ENCODE measurements around the gene ROR2. TPM values are rescaled to one million over a fixed set of nuclear protein-coding genes. Genes with fewer than 3 reads are reported as not detected.

Gene ROR2
- total RNA-seq, 6 experiments from 2014 or later: 0.09 TPM; not detected in 5

- H3K4me1 Mint-ChIP-seq (ENCODE audit: low read depth): peaks cover 8% of the 10 kb centered on the region
- DNase-seq: no peak
- no peak overlapping the region for H3K4me3 Mint-ChIP-seq
- H3K27me3 Mint-ChIP-seq (ENCODE audit: insufficient read depth): peaks cover 33% of the 10 kb centered on the region
- peaks cover 5% of the 10 kb centered on the region; the same call in 1 of the 2 replicates for H3K36me3 Mint-ChIP-seq (ENCODE audit: low read depth)
- TF ChIP-seq CTCF (IDR thresholded peaks at IDR 0.05): no peak
- peaks cover 5% of the 10 kb centered on the region for H3K9me3 Mint-ChIP-seq
- H3K27ac Mint-ChIP-seq: no peak overlapping the region
These were observed 1.9 kb downstream of the ROR2 start for GRCh38 chr9:91948101-91948596.

GRCh38 chr9:91946653-91947488, 3.2 kb downstream of the ROR2 start:
- no peak overlapping the region for H3K27ac Mint-ChIP-seq
- TF ChIP-seq CTCF (IDR thresholded peaks at IDR 0.05): no peak
- no peak overlapping the region for H3K4me3 Mint-ChIP-seq
- peaks cover under 1% of the 10 kb centered on the region for H3K9me3 Mint-ChIP-seq
- H3K27me3 Mint-ChIP-seq (ENCODE audit: insufficient read depth): peaks cover 39% of the 10 kb centered on the region
- H3K36me3 Mint-ChIP-seq (ENCODE audit: low read depth): no peaks in the 10 kb centered on the region
- H3K4me1 Mint-ChIP-seq (ENCODE audit: low read depth): peaks cover 8% of the 10 kb centered on the region
- DNase-seq: no peak

GRCh38 chr9:91946196-91946595, 3.8 kb downstream of the ROR2 start:
- Mint-ChIP-seq H3K27ac (no peak overlapping the region), H3K4me3 (no peak overlapping the region), H3K9me3 (no peaks in the 10 kb centered on the region), H3K36me3 (ENCODE audit: low read depth) (no peaks in the 10 kb centered on the region), H3K27me3 (ENCODE audit: insufficient read depth) (peaks cover 41% of the 10 kb centered on the region), H3K4me1 (ENCODE audit: low read depth) (peaks cover 8% of the 10 kb centered on the region)
- no peak for TF ChIP-seq CTCF (IDR thresholded peaks at IDR 0.05)
- no peak for DNase-seq

GRCh38 chr9:91945277-91946085, 4.5 kb downstream of the ROR2 start:
- no peak overlapping the region for H3K4me3 Mint-ChIP-seq
- H3K4me1 Mint-ChIP-seq (ENCODE audit: low read depth): peaks cover 8% of the 10 kb centered on the region
- H3K9me3 Mint-ChIP-seq: no peaks in the 10 kb centered on the region
- peaks cover 38% of the 10 kb centered on the region for H3K27me3 Mint-ChIP-seq (ENCODE audit: insufficient read depth)
- H3K36me3 Mint-ChIP-seq (ENCODE audit: low read depth): no peaks in the 10 kb centered on the region
- TF ChIP-seq CTCF (IDR thresholded peaks at IDR 0.05): no peak
- no peak overlapping the region for H3K27ac Mint-ChIP-seq
- no peak for DNase-seq

- H3K36me3 Mint-ChIP-seq (ENCODE audit: low read depth): no peaks in the 10 kb centered on the region
- H3K27ac Mint-ChIP-seq: no peak overlapping the region
- H3K4me3 Mint-ChIP-seq: no peak overlapping the region
- DNase-seq: no peak
- H3K27me3 Mint-ChIP-seq (ENCODE audit: insufficient read depth): peaks cover 38% of the 10 kb centered on the region
- no peaks in the 10 kb centered on the region for H3K9me3 Mint-ChIP-seq
- TF ChIP-seq CTCF (IDR thresholded peaks at IDR 0.05): no peak
- peaks cover 8% of the 10 kb centered on the region for H3K4me1 Mint-ChIP-seq (ENCODE audit: low read depth)
These were observed 5.3 kb downstream of the ROR2 start for GRCh38 chr9:91944711-91945110.

All from HFFc6 (cell line).